ENCODE measurements around the gene SEPTIN5. TPM values are rescaled to one million over a fixed set of nuclear protein-coding genes. Genes with fewer than 3 reads are reported as not detected.

SEPTIN5 gene
- total and polyA plus RNA-seq, 9 of the 15 experiments (the other 6 are each of a cell fraction or from before 2014, with no cell fraction given) = 0.03 to 195 (median 119) TPM

- no peak for TF ChIP-seq RERE (CRISPR knock-in tag; IDR thresholded peaks at IDR 0.05; ENCODE audit: borderline replicate concordance)
- TF ChIP-seq ZNF449 (CRISPR knock-in tag; IDR thresholded peaks at IDR 0.05) = no peak
- no peak for TF ChIP-seq JUNB (CRISPR knock-in tag; conservative IDR thresholded peaks at IDR 0.05)
- TF ChIP-seq DPF2 (IDR thresholded peaks at IDR 0.05) = no peak
- no peak for TF ChIP-seq ZFPM2 (CRISPR knock-in tag; IDR thresholded peaks at IDR 0.05)
- no peak for TF ChIP-seq FOXP4 (CRISPR knock-in tag; IDR thresholded peaks at IDR 0.05; ENCODE audit: borderline replicate concordance)
- TF ChIP-seq FUS (optimal IDR thresholded peaks at IDR 0.05; ENCODE audit: low read depth, low read length) = no peak
- TF ChIP-seq IRF9 (tag; IDR thresholded peaks at IDR 0.05) = no peak
- TF ChIP-seq TOE1 (IDR thresholded peaks at IDR 0.05; ENCODE audit: borderline replicate concordance) = no peak
- no peak for TF ChIP-seq TOE1 (CRISPR knock-in tag; IDR thresholded peaks at IDR 0.05; ENCODE audit: borderline replicate concordance, low read depth)
- no peak for TF ChIP-seq YY1 (IDR thresholded peaks at IDR 0.05; ENCODE audit: borderline replicate concordance in 1 of 3, control insufficient read depth in 1 of 3, extremely low read depth in 1 of 3, insufficient read depth in 3 of 3, insufficient read length in 1 of 3, insufficient replicate concordance in 2 of 3, low read depth in 1 of 3, low read length in 2 of 3)
- no peak for TF ChIP-seq U2AF1 (optimal IDR thresholded peaks at IDR 0.05; ENCODE audit: low read depth, low read length)
- no peak for TF ChIP-seq SLC30A9 (CRISPR knock-in tag; IDR thresholded peaks at IDR 0.05)
- no peak for TF ChIP-seq ZNF239 (CRISPR knock-in tag; IDR thresholded peaks at IDR 0.05)
- no peak for TF ChIP-seq SNIP1 (IDR thresholded peaks at IDR 0.05; ENCODE audit: low read depth)
- no peak for TF ChIP-seq ZNF707 (CRISPR knock-in tag; conservative IDR thresholded peaks at IDR 0.05)
- TF ChIP-seq RNF2 (IDR thresholded peaks at IDR 0.05) = no peak
These were observed 56.3 kb downstream of the SEPTIN5 start (continued) for GRCh38 chr22:19770349-19771220.
